WTC11 (cell line): ENCODE data around the gene SACS. TPM values are rescaled to one million over a fixed set of nuclear protein-coding genes. Genes with fewer than 3 reads are reported as not detected.

Source experiments
- ATAC-seq: fragments of 200-7000 bp; cut with Tn5 transposase; 2 replicates; pipeline ENCODE4 v1.10.0; 2021; ENCODE audit warnings: mild to moderate bottlenecking, moderate library complexity
- CTCF ChIA-PET: fragments of 300-600 bp; sonication (Branson Sonifier 250); formaldehyde crosslinking; loops from one replicate; lab custom pipeline; 2021; ENCODE audit warnings: antibody characterized with exemption; lab: Charles Lee
- POLR2A ChIA-PET: fragments of 350-600 bp; sonication (Branson Sonifier 250); formaldehyde crosslinking; loops from one replicate; lab custom pipeline; 2021; ENCODE audit warnings: antibody characterized with exemption; lab: Charles Lee
- DNase-seq: peaks from one replicate; pipeline ENCODE4 v3.0.0; 2021; ENCODE audit warnings: low spot score
- H3K27ac Mint-ChIP-seq: 2 replicates; pipeline ENCODE4 v1.8.0; 2021; ENCODE audit warnings: mixed read lengths
- H3K27me3 Mint-ChIP-seq: 2 replicates; pipeline ENCODE4 v1.8.0; 2021; ENCODE audit warnings: low read depth, mild to moderate bottlenecking, moderate library complexity, mixed read lengths
- H3K36me3 Mint-ChIP-seq: 2 replicates; pipeline ENCODE4 v1.8.0; 2021; ENCODE audit warnings: mixed read lengths
- H3K4me1 Mint-ChIP-seq: 2 replicates; pipeline ENCODE4 v1.8.0; 2022; ENCODE audit warnings: mixed read lengths
- H3K4me3 Mint-ChIP-seq: 2 replicates; pipeline ENCODE4 v1.8.0; 2021; ENCODE audit warnings: mild to moderate bottlenecking, moderate library complexity, mixed read lengths
- H3K9me3 Mint-ChIP-seq: 2 replicates; pipeline ENCODE4 v1.8.0; 2021; ENCODE audit warnings: mixed read lengths
- CREM ChIP-seq: sonication (generic); formaldehyde crosslinking; IDR thresholded peaks from 2 replicates; pipeline ENCODE4 v1.8.1; 2022; ENCODE audit warnings: mild to moderate bottlenecking, missing genetic modification reagents, moderate library complexity
- E2F4 ChIP-seq: sonication (generic); formaldehyde crosslinking; IDR thresholded peaks from 2 replicates; pipeline ENCODE4 v1.8.1; 2022; ENCODE audit warnings: low read depth, mild to moderate bottlenecking, moderate library complexity, missing genetic modification reagents, borderline replicate concordance
- ESRRA ChIP-seq: sonication (generic); formaldehyde crosslinking; IDR thresholded peaks from 2 replicates; pipeline ENCODE4 v1.8.1; 2022; ENCODE audit warnings: mild to moderate bottlenecking, missing genetic modification reagents, borderline replicate concordance
- FOXJ3 ChIP-seq: sonication (generic); formaldehyde crosslinking; IDR thresholded peaks from 2 replicates; pipeline ENCODE4 v1.9.0; 2021; ENCODE audit warnings: missing genetic modification reagents, mild to moderate bottlenecking, borderline replicate concordance
- FOXP1 ChIP-seq: sonication (generic); formaldehyde crosslinking; IDR thresholded peaks from 2 replicates; pipeline ENCODE4 v1.8.0; 2022; ENCODE audit warnings: missing genetic modification reagents, mild to moderate bottlenecking, moderate library complexity, borderline replicate concordance
- IRF2 ChIP-seq: sonication (generic); formaldehyde crosslinking; IDR thresholded peaks from 2 replicates; pipeline ENCODE4 v1.8.0; 2022; ENCODE audit warnings: low read depth, missing genetic modification reagents, borderline replicate concordance
- JAZF1 ChIP-seq: fragments of 250-450 bp; sonication (Bioruptor Pico); IDR thresholded peaks from 2 replicates; pipeline ENCODE4 v1.9.0; 2021; ENCODE audit warnings: moderate library complexity, mild to moderate bottlenecking, inconsistent platforms
- KAT7 ChIP-seq: sonication (generic); formaldehyde crosslinking; IDR thresholded peaks from 2 replicates; pipeline ENCODE4 v1.8.1; 2023; ENCODE audit warnings: missing genetic modification reagents, mild to moderate bottlenecking, borderline replicate concordance
- MXD4 ChIP-seq: fragments of 250-450 bp; sonication (Bioruptor Pico); IDR thresholded peaks from 2 replicates; pipeline ENCODE4 v1.8.0; 2021; ENCODE audit warnings: mild to moderate bottlenecking, moderate library complexity, borderline replicate concordance
- NR1H2 ChIP-seq: sonication (generic); formaldehyde crosslinking; IDR thresholded peaks from 2 replicates; pipeline ENCODE4 v1.9.0; 2021; ENCODE audit warnings: mild to moderate bottlenecking, moderate library complexity, missing genetic modification reagents
- PREB ChIP-seq: sonication (generic); formaldehyde crosslinking; IDR thresholded peaks from 2 replicates; pipeline ENCODE4 v1.8.1; 2022; ENCODE audit warnings: mild to moderate bottlenecking, missing genetic modification reagents, moderate library complexity, borderline replicate concordance
- RORB ChIP-seq: fragments of 250-450 bp; sonication (Bioruptor Pico); IDR thresholded peaks from 2 replicates; pipeline ENCODE4 v1.9.0; 2021; ENCODE audit warnings: mild to moderate bottlenecking
- SMAD3 ChIP-seq: sonication (generic); formaldehyde crosslinking; IDR thresholded peaks from 2 replicates; pipeline ENCODE4 v1.8.0; 2022; ENCODE audit warnings: missing genetic modification reagents, mild to moderate bottlenecking, borderline replicate concordance
- SOX15 ChIP-seq: fragments of 250-450 bp; sonication (Bioruptor Pico); IDR thresholded peaks from 2 replicates; pipeline ENCODE4 v1.9.0; 2021; ENCODE audit warnings: mild to moderate bottlenecking
- TEAD1 ChIP-seq: sonication (generic); formaldehyde crosslinking; IDR thresholded peaks from 2 replicates; pipeline ENCODE4 v1.8.0; 2022; ENCODE audit warnings: mild to moderate bottlenecking, missing genetic modification reagents
- ZNF219 ChIP-seq: sonication (generic); formaldehyde crosslinking; IDR thresholded peaks from 2 replicates; pipeline ENCODE4 v1.8.0; 2023; ENCODE audit warnings: missing genetic modification reagents, mild to moderate bottlenecking, borderline replicate concordance
- ZNF232 ChIP-seq: sonication (generic); formaldehyde crosslinking; IDR thresholded peaks from 2 replicates; pipeline ENCODE4 v1.8.0; 2022; ENCODE audit warnings: mild to moderate bottlenecking, missing genetic modification reagents
- ZNF281 ChIP-seq: sonication (generic); formaldehyde crosslinking; IDR thresholded peaks from 2 replicates; pipeline ENCODE4 v1.8.0; 2023; ENCODE audit warnings: mild to moderate bottlenecking, missing genetic modification reagents
- total RNA-seq: library from RNA; stranded (reverse); gene quantifications from 3 replicates; pipeline ENCODE4 v1.2.3, GENCODE V29; 2021
- TF ChIP-seq, protein P1 (sequence below): sonication (generic); formaldehyde crosslinking; IDR thresholded peaks from 2 replicates; pipeline ENCODE4 v1.8.0; 2022; ENCODE audit warnings: mild to moderate bottlenecking, missing genetic modification reagents
- TF ChIP-seq, protein P2 (sequence below): sonication (generic); formaldehyde crosslinking; IDR thresholded peaks from 2 replicates; pipeline ENCODE4 v1.8.1; 2022; ENCODE audit warnings: mild to moderate bottlenecking, moderate library complexity, missing genetic modification reagents
- TF ChIP-seq, protein P3 (sequence below): fragments of 250-450 bp; sonication (Bioruptor Pico); IDR thresholded peaks from 2 replicates; pipeline ENCODE4 v1.9.0; 2021; ENCODE audit warnings: mild to moderate bottlenecking, borderline replicate concordance

Gene SACS
- total RNA-seq, 1 experiment from 2014 or later = 35.2 TPM

DNA sequence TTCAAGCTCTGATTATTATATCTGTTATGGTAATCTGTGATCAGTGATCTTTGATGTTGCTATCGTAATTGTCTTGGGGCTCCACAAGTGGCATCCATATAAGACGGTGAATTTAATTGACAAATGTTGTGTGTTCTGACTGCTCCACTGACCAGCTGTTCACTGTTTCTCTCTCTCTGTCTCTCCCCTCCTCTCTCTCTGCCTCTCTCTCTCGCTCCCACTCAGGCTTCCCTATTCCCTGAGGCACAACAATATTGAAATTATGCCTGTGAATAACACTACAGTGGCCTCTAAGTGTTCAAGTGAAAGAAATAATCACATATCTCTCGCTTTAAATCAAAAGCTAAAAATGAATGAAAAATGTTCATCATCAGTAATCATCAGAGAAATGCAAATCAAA is 4.4 kb upstream of the SACS start (continued):
- no peak for TF ChIP-seq ESRRA
- TF ChIP-seq FOXP1 (CRISPR knock-in tag) = no peak
- no peak for TF ChIP-seq CREM (CRISPR knock-in tag)
- no peak for TF ChIP-seq SOX15 (CRISPR knock-in tag)
- TF ChIP-seq KAT7 (CRISPR knock-in tag) = no peak
- no peak for TF ChIP-seq SMAD3
- TF ChIP-seq, protein P1, sequence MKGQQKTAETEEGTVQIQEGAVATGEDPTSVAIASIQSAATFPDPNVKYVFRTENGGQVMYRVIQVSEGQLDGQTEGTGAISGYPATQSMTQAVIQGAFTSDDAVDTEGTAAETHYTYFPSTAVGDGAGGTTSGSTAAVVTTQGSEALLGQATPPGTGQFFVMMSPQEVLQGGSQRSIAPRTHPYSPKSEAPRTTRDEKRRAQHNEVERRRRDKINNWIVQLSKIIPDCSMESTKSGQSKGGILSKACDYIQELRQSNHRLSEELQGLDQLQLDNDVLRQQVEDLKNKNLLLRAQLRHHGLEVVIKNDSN (CRISPR knock-in tag) = no peak
- no peak for TF ChIP-seq MXD4
- TF ChIP-seq E2F4 (CRISPR knock-in tag) = no peak

DNA sequence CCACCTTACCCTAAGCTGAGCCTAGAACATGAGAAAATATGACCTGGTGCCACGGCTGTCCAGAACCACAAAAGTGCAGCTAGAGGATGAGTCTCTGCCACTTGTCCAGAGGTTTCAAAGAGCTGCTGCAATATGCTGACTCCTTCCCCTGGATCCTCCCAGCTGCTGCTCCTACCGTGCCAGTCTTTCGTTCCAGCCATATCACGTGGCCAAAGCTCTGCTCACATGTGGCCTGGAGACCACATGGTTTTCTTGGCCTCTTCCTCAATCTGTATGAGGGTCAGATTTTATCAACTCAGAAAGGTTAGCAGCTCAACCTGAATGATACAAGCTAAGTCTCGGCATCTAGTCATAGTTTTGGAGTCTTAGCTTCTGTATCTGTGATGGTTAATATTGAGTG is 3.2 kb upstream of the SACS start:
- Mint-ChIP-seq H3K27me3 (peaks cover 7% of the 10 kb centered on the region), H3K36me3 (no peaks in the 10 kb centered on the region)
- POLR2A ChIA-PET = interaction anchor here (1.0 kb wide), 1 partner anchor 9 kb away, joined by 3 read pairs; no protein-coding TSS in a partner anchor
- CTCF ChIA-PET = interaction anchor here (0.6 kb wide), 1 partner anchor 462 kb away, joined by 3 read pairs; no protein-coding TSS in a partner anchor
- DNase-seq = no peak
- ATAC-seq = no peak
- no peak for TF ChIP-seq FOXJ3 (CRISPR knock-in tag)
- TF ChIP-seq ZNF219 (CRISPR knock-in tag) = no peak
- no peak for TF ChIP-seq ZNF281 (CRISPR knock-in tag)
- TF ChIP-seq, protein P2, sequence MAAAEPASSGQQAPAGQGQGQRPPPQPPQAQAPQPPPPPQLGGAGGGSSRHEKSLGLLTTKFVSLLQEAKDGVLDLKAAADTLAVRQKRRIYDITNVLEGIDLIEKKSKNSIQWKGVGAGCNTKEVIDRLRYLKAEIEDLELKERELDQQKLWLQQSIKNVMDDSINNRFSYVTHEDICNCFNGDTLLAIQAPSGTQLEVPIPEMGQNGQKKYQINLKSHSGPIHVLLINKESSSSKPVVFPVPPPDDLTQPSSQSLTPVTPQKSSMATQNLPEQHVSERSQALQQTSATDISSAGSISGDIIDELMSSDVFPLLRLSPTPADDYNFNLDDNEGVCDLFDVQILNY (CRISPR knock-in tag) = no peak
- no peak for TF ChIP-seq JAZF1 (CRISPR knock-in tag)
- no peak for TF ChIP-seq ZNF232
- no peak for TF ChIP-seq PREB (CRISPR knock-in tag)
- TF ChIP-seq TEAD1 (CRISPR knock-in tag) = no peak
- TF ChIP-seq IRF2 (CRISPR knock-in tag) = no peak
- TF ChIP-seq, protein P3, sequence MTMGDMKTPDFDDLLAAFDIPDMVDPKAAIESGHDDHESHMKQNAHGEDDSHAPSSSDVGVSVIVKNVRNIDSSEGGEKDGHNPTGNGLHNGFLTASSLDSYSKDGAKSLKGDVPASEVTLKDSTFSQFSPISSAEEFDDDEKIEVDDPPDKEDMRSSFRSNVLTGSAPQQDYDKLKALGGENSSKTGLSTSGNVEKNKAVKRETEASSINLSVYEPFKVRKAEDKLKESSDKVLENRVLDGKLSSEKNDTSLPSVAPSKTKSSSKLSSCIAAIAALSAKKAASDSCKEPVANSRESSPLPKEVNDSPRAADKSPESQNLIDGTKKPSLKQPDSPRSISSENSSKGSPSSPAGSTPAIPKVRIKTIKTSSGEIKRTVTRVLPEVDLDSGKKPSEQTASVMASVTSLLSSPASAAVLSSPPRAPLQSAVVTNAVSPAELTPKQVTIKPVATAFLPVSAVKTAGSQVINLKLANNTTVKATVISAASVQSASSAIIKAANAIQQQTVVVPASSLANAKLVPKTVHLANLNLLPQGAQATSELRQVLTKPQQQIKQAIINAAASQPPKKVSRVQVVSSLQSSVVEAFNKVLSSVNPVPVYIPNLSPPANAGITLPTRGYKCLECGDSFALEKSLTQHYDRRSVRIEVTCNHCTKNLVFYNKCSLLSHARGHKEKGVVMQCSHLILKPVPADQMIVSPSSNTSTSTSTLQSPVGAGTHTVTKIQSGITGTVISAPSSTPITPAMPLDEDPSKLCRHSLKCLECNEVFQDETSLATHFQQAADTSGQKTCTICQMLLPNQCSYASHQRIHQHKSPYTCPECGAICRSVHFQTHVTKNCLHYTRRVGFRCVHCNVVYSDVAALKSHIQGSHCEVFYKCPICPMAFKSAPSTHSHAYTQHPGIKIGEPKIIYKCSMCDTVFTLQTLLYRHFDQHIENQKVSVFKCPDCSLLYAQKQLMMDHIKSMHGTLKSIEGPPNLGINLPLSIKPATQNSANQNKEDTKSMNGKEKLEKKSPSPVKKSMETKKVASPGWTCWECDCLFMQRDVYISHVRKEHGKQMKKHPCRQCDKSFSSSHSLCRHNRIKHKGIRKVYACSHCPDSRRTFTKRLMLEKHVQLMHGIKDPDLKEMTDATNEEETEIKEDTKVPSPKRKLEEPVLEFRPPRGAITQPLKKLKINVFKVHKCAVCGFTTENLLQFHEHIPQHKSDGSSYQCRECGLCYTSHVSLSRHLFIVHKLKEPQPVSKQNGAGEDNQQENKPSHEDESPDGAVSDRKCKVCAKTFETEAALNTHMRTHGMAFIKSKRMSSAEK (CRISPR knock-in tag) = no peak
- TF ChIP-seq E2F4 (CRISPR knock-in tag) = no peak
- no peak for TF ChIP-seq RORB
- TF ChIP-seq NR1H2 (CRISPR knock-in tag) = no peak
- TF ChIP-seq, all 79 proteins: peak for 0
- H3K27ac Mint-ChIP-seq = no peak overlapping the region
- peaks cover 20% of the 10 kb centered on the region for H3K4me1 Mint-ChIP-seq
- H3K9me3 Mint-ChIP-seq = no peaks in the 10 kb centered on the region
- H3K4me3 Mint-ChIP-seq = no peak overlapping the region
